OCI-LY3 (cell line): ENCODE results near the gene PPT1.

Source experiments
- CTCF ChIP-seq: fragments of 200-600, 300-600 bp; sonication (generic); IDR thresholded peaks from 2 replicates; pipeline ENCODE4 v1.5.1; 2014; ENCODE audit warnings: antibody characterized with exemption, low read length, low read depth
- EZH2phosphoT487 ChIP-seq: fragments of 200-600 bp; shearing (Covaris generic); IDR thresholded peaks from 2 replicates; pipeline ENCODE4 v1.6.1; 2018; ENCODE audit warnings: antibody characterized with exemption, mixed run types, low read depth

- TF ChIP-seq CTCF (no peak), EZH2phosphoT487 (no peak)
Measured at GRCh38 chr1:40110389-40110788, 13.3 kb upstream of the PPT1 start.
